ENCODE results near the gene PLEKHJ1.

GRCh38 chr19:2283835-2284507 lies 47.8 kb upstream of the PLEKHJ1 start:
- TF ChIP-seq, protein P1, sequence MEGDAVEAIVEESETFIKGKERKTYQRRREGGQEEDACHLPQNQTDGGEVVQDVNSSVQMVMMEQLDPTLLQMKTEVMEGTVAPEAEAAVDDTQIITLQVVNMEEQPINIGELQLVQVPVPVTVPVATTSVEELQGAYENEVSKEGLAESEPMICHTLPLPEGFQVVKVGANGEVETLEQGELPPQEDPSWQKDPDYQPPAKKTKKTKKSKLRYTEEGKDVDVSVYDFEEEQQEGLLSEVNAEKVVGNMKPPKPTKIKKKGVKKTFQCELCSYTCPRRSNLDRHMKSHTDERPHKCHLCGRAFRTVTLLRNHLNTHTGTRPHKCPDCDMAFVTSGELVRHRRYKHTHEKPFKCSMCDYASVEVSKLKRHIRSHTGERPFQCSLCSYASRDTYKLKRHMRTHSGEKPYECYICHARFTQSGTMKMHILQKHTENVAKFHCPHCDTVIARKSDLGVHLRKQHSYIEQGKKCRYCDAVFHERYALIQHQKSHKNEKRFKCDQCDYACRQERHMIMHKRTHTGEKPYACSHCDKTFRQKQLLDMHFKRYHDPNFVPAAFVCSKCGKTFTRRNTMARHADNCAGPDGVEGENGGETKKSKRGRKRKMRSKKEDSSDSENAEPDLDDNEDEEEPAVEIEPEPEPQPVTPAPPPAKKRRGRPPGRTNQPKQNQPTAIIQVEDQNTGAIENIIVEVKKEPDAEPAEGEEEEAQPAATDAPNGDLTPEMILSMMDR (conservative IDR thresholded peaks at IDR 0.05): no peak
- no peak for TF ChIP-seq ZFX (IDR thresholded peaks at IDR 0.05)

All from C4-2B (cell line).